GM18907 (cell line): ENCODE data around the gene NR1H3.
A peak's percentile ranks its signal among the peaks of the same experiment; 100 is the strongest.
"Not testable (repeated sequence)": the region's sequence is repeated elsewhere in the genome, so short reads cannot be mapped to it uniquely, and the experiment has no call there.

Experiments used
- ATAC-seq: cut with Tn5 transposase; IDR thresholded peaks from one replicate; pipeline ENCODE4 v1.9.1; 2021; ENCODE audit warnings: mild to moderate bottlenecking, moderate library complexity; ENCODE audit not compliant: unreplicated experiment

The NR1H3 gene

DNA sequence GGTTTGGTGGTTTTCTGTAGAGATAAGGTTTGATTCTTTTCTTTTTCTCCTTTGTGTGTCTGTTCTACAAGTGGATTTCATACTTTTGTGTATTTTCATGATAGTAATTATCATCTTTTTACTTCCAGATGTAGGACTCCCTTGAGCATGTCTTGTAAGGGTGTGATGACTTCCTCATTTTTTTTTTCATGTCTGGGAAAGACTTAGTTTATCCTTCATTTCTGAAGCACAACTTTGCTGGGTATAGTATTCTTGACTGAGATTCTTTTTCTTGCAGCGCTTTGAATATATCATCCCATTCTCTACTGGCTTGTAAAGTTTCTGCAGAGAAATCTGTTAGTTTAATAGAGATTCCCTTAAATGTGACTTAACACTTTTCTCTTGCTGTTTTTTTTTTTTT, 45.1 kb downstream of the NR1H3 start:
- ATAC-seq, result no peak

DNA sequence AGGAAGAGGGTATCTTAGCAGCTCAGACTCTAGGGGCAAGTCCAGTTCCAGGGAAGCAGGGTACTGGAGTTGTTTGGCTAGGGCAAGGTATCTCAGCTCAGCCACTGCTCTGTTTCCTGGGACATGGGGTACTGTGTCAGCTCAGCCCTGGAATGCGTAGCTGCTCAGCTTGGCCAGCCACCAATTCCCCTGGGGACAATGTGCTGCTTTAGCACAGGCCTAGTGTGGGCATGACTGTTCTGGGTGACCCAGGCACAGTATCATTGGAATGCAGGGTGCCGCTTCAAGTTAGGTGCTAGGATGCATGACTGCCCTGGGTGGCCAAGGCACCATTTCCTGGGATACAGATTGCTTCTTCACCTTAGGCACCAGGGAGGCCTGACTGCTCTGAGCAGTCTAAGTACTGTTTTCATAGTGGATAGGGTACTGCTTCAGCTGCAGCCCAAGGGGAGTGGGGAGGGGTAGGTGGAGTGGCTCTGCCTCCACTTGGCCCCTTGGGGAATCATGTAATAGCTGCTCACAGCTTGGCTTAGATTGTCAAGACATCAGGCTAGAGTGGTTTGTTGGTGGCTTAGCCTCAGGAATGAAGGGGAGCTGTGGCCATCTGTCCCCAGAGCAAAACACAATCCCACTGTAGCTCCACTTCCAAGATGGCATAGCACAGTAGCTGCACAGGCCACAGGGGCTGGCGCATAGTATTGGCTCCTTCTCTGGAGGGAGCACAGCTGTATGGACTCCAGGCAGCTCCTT, 48.1 kb downstream of the NR1H3 start:
- no peak for ATAC-seq

- ATAC-seq, result no peak
These were observed 48.7 kb downstream of the NR1H3 start for GRCh38 chr11:47306484-47306844.

DNA sequence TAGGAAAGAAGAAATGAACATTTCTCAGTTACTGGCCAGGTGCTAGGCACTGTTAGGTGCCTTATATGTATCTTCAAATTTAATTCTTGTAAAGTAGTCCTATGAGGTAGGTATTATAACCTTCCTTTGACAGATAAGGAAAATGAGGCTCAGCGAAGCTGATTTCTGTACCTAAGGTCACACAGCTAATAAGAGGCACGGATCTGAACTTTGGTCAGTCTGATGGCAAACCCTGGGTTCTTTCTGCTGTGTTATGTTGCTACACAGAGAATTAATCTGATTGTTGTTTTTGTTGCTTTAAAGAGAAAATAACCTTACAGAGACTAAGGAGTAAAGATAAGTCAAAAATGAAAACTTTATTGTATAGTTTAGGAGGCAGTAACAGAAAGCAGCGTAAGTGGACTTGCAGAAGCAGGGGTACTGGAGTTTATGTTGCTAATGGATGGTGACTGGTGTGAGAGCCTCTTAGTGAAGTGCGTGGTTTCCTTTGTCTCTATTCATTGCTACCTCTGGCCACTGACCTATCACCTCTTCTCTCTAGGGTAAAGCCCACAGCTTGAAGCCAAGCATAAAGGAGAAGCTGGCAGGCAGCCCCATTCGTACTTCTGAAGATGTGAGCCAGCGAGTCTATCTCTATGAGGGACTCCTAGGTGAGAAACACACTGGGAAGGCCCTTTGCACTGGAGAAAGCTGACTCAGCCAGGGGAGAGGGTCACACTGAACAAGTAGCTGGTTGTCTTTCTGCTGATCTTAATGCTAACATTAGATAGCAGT, 50.4 kb downstream of the NR1H3 start:
- no peak for ATAC-seq

DNA sequence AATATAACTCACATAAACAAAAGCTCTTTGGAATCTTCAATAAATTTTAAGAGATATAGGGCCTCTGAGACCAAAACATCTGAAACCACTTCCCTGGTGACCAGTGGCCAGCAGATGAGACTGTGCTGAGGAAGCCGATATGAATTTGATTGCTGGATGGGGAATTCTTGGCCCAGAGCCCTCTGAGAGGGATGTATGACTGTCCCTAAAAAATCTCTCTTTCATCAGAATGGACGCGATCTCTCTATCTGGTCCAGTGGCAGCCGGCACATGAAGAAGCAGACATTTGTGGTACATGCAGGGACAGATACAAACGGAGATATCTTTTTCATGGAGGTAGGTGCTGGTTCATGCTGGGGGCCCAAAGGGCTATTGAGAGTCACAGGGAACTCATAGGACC, 57.2 kb downstream of the NR1H3 start:
- no peak for ATAC-seq

- ATAC-seq, result not testable (repeated sequence)
These were observed 58.7 kb downstream of the NR1H3 start for GRCh38 chr11:47316501-47316900.

- ATAC-seq, result peak; percentile 77
These were observed 59.5 kb downstream of the NR1H3 start for GRCh38 chr11:47317064-47317828.

DNA sequence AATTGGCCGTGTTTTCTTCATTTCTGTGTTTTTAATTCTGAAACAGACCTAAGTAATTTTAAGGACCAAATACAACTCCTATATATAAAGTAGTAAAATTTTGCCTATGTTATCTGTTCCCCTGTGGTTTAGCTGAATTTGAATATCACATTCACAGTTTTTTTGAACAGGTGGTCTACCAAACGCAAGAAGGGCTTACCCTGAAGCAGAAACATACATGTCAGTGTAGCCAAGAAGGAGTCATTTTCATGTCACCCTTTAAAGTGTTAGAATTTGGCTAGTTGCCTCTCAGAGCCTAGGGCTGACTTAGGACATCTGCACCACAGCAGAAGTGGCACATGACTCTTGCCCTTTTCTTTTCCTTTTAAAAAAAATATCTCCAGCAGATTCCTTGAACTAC, 60.4 kb downstream of the NR1H3 start:
- ATAC-seq, result no peak
